GM13977 (cell line): ENCODE measurements around the gene WDPCP.
"Not testable (repeated sequence)": the region's sequence is repeated elsewhere in the genome, so short reads cannot be mapped to it uniquely, and the experiment has no call there.

Source experiments
- DNase-seq: peaks from one replicate; pipeline ENCODE4 v3.0.0; 2012; ENCODE audit warnings: low spot score
- CTCF ChIP-seq: IDR thresholded peaks from 2 replicates; pipeline ENCODE4 v1.5.1; 2012; ENCODE audit warnings: mild to moderate bottlenecking, control low read depth; ENCODE audit not compliant: insufficient read depth; ENCODE audit errors: extremely low read depth, missing control alignments
- in situ Hi-C: fragments of 300-500 bp; cut with MboI; formaldehyde crosslinking; loops from one replicate; pipeline ENCODE4 v1.12.0; 2022; ENCODE audit warnings: low sequenced_read_pairs, low pct_unique_long_range_greater_than_20kb, mixed read lengths, inconsistent platforms; ENCODE audit not compliant: unreplicated experiment

The WDPCP gene

DNA sequence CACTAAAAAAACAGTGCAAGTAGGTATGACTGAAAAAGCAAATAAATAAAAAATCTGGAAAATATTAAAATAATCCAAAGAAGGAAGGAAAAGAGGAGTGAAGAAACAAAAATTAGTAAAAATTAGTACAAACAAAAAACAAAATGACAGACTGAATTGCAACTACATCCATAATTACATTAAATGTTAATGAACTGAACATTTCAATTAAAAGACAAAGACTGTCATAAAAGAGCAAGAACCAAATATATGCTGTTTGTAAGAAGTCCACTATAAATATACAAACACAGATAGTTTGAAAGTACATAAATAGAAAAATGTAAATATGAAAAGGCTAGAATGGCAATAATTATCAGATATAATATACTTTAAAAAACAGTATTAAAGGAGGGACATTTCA lies 267.6 kb downstream of the WDPCP start:
- in situ Hi-C loops = no loop called here
- no peak for DNase-seq
- no peak for TF ChIP-seq CTCF

GRCh38 chr2:63310614-63311013 lies 277.7 kb downstream of the WDPCP start:
- in situ Hi-C loops = no loop called here
- no peak for DNase-seq
- no peak for TF ChIP-seq CTCF

GRCh38 chr2:63301481-63301880 lies 286.8 kb downstream of the WDPCP start:
- DNase-seq = no peak
- in situ Hi-C loops = no loop called here
- TF ChIP-seq CTCF = no peak

GRCh38 chr2:63300835-63301234 lies 287.4 kb downstream of the WDPCP start:
- TF ChIP-seq CTCF = peak; percentile 20
- in situ Hi-C loops = no loop called here
- DNase-seq = no peak

DNA sequence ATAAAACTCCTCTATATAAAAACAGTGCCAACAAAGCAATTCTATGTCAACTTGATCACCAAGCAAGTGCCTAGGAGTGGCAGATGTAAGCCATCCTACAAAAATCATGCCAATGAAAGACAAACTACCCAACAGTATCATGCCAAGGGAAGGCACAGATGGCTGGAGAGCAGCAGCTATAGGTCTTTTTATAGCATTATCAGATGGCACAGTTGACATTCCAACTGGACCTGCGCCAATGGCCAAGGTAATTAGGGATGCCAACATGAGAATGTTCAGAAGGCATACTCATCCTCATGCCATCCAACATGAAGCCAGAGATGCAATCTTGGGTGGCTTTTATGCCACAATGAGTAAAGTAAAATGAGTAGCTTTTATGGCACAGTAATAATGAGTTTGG lies 300.3 kb downstream of the WDPCP start:
- in situ Hi-C loops = no loop called here
- DNase-seq = no peak
- no peak for TF ChIP-seq CTCF

- DNase-seq, in situ Hi-C loops: not testable (repeated sequence)
These were observed 301.8 kb downstream of the WDPCP start for GRCh38 chr2:63286520-63286919.

- TF ChIP-seq CTCF = no peak
- in situ Hi-C loops = no loop called here
These were observed 305.0 kb downstream of the WDPCP start for GRCh38 chr2:63283273-63283672.

More at GRCh38 chr2:63283273-63283672, 305.0 kb downstream of the WDPCP start:
- DNase-seq = no peak
